GM19395 (cell line): ENCODE data around the gene RPH3AL.
"Not testable (repeated sequence)": the region's sequence is repeated elsewhere in the genome, so short reads cannot be mapped to it uniquely, and the experiment has no call there.

ENCODE experiments used
- ATAC-seq: cut with Tn5 transposase; IDR thresholded peaks from one replicate; pipeline ENCODE4 v1.9.1; 2021; ENCODE audit warnings: mild to moderate bottlenecking, moderate library complexity; ENCODE audit not compliant: unreplicated experiment

The RPH3AL gene

GRCh38 chr17:185445-186138, 167.0 kb downstream of the RPH3AL start:
- ATAC-seq: no peak

- no peak for ATAC-seq
Observed at GRCh38 chr17:183021-183420, 169.6 kb downstream of the RPH3AL start.

- no peak for ATAC-seq
Observed at GRCh38 chr17:182050-182751, 170.4 kb downstream of the RPH3AL start.

DNA sequence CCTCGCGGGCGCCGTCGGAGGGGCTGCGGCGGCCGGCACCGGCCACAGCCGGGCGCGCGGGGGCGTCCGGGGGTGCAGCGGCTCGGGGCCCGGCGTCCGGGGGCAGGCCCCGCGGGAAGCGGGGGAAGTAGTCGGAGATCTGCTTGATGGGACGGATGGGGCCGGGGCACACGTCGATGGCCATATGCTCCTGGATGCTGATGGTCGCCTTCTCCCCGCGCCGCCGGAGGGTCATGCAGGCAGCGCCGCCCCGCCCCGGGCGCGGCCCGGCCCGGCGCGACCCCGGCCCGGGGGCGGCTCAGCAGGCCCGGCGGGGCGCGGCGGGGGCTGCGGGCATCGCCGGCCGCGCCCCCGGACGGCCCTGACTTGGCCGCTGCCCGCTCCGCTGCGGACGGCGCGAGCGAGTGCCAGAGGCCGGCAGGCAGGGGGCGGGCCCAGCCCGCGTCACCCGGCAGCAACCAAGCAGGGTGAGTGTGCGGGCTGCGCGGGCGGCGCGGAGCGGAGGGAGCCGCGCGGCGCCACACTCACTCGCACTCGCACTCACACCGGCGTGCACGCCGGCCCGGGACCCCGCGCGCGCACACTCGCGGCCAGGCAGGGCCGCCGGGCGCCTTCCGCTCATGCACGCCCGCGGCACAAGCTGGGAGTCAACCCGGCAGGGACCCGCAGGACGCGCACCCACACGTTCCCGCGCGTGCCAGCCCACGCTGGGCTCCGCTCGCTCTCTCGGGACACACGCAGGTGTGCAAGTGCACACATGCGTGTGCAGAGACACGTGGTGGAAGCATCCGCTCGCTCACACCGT, 171.2 kb downstream of the RPH3AL start, which contains the start of gene DOC2B:
Gene DOC2B, minus strand, starts transcription at position 406 of the 805 bp plus-strand sequence. Its CDS starts 171 bp downstream, at position 235.
- no peak for ATAC-seq

DNA sequence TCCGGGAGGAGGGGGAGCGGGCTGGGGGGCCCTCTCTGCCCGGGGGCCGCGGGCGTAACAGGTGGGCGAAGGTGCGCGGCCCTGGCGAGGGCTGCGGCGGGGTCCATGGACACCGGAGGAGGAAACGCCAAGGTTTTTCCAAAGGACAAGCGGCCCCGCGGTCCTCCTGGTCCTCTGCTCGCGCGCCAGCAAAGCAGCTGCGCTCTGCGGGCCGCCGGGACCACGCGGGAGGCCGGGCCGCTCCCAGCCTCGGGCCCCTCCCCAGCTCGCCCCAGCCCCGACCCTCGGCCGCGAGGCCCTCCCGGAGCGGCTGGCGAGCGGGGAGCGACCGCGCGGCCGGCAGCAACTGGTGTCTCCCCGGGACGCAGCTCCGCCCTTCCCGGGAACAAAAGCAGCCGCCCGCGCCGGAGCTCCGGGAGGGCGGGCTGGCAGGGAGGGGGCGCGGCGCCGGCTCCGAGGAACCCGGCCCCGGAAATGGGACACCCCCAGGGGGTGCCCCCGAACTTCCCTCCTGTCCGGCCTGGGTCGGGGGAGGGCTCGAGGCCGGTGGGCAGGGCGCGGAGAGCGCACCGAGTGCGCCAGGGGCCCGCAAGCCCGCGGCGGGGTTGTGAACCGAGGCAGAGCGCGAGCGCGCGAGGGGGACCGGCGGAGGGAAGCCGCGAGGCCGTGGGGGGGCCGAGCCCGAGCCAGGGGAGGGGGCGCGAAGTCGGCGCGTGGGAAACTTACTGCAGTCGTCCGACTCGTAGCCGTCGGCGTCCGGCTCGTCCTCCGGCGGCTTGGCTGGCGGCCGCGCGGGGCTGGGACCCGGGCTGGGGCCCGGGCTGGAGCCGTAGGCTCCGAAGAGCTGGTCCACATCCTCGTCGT, 172.0 kb downstream of the RPH3AL start:
- no peak for ATAC-seq

- no peak for ATAC-seq
Observed at GRCh38 chr17:179781-180380, 172.7 kb downstream of the RPH3AL start.

- ATAC-seq: no peak
Observed at GRCh38 chr17:179066-179432, 173.6 kb downstream of the RPH3AL start.

GRCh38 chr17:178292-179065, 174.1 kb downstream of the RPH3AL start:
- ATAC-seq: no peak

- ATAC-seq: no peak
Observed at GRCh38 chr17:177762-178161, 174.8 kb downstream of the RPH3AL start.

DNA sequence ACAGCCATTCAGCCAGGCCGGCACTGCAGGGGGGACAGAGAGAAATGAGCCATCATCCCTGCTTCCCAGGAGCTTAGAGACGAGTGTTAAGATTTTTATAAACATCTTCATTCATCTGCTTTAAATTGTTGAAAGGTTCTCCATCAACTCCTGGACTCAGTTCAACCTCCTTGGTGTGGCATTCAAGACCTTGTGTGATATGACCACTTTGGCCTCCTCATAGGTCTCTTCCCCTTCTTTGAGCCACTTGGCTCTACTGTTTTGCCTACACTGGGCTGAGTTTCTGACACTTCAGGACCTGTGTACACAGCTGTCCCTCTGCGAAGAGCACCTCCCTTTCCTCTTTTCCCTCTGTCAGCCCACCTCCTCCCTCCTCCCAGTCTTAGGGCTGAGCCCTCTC, 175.5 kb downstream of the RPH3AL start:
- ATAC-seq: no peak

DNA sequence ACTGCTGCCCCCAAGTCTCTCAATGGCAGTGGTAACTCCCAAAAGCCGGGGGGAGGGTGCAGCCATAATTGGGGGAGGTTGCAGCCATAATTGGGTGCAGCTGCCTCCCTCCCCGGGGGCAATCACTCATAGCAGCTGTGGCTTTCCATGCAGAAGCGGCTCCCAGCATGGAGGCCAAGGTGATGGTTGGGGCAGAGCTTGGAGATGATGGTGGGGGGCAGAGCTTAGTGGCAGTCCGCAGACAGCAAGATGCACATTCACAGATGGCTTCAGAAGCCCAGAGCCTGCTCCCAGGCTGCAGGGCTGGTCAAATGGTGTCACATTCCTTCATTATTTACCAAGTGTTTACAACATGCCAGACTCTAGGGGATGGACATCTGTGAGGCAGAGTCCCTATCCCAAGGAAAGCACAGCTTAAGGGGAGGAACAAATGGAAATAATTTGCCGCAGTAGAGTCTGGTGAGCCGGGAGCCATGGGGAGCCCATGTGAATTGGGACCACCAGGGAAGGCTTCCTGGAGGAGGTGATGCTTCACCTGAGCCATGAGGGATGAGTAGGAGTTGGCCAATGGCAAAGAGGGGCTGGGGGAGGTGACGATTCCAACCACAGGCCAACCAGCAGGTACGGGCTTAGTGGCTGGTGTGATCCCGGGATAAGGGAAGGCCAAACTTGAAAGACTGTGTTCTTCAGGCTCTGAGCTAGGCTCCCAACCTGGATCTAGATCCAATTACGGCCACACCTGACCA, 179.3 kb downstream of the RPH3AL start:
- ATAC-seq: no peak

DNA sequence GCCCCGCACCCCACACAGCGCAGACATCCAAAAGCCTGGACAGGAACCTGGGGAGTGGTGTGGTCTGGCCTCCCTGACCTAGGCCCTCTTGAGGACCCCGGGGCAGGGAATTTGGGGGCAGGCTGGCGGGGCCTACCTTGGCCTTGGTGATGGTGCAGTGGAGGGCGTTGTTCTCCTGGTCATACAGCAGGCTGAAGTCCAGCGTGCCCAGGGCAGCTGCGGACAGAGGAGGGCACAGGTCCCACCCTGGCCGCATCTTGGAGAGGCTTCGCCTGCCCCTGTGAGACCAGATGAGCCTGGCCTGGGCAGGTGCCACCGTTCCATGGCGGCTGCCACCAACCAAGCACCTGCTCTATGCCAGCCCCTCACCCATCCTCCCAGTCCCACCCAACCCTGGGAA, 180.2 kb downstream of the RPH3AL start:
- no peak for ATAC-seq

DNA sequence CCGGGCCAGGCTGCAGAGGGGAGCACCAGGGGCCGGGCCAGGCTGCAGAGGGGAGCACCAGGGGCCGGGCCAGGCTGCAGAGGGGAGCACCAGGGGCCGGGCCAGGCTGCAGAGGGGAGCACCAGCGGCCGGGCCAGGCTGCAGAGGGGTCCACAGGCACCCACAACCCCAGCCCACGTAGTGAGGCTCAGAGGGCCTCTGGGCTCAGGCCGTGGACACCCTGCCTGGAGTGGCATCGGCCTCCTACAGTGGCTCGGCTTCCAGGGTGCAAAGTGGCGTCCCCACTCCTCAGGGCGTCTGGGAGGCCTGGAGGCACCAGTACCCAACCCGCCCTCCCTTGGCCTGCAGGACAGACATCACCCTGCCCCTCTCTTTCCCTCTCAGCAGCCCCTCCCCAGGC, 180.7 kb downstream of the RPH3AL start:
- ATAC-seq: no peak

GRCh38 chr17:170130-170670, 182.4 kb downstream of the RPH3AL start:
- ATAC-seq: no peak

- ATAC-seq: not testable (repeated sequence)
Observed at GRCh38 chr17:168614-169013, 184.0 kb downstream of the RPH3AL start.

DNA sequence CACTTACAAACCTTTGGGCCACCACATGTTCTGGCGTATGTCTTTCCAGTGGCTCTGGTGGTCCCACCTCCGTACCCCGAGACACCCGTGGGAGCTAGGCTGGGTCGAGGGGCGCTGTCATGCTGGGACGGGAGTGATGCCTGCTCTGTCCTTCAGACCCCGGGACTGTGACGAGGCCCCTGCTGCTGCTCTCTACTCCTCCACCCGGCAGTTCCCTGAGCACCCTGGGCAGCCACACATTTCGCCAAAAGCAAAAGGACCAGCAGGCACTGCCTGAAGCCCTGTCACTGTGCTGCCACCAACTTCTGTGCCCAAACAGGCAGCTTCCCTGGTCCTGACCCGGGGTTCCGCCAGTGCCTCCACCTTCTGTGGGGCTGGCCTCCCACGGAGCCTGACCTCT, 186.7 kb downstream of the RPH3AL start:
- no peak for ATAC-seq

GRCh38 chr17:164303-165235, 188.0 kb downstream of the RPH3AL start:
- ATAC-seq: no peak
